Mammary epithelial cell (primary cell): ENCODE measurements around the gene ACER2.

Experiments used
- EZH2 ChIP-seq: IDR thresholded peaks from 2 replicates; pipeline ENCODE4 v1.6.1; 2012; ENCODE audit warnings: low read length, inconsistent platforms, borderline replicate concordance
- TF ChIP-seq, protein P1 (sequence below), 2 donors: IDR thresholded peaks in 1 of 2; conservative IDR thresholded peaks in 1 of 2; 2 replicates each; pipeline ENCODE4 v1.5.1; 2011 to 2012; ENCODE audit warnings: inconsistent platforms in 2 of 2, low read length in 2 of 2, mild to moderate bottlenecking in 2 of 2, control low read depth in 1 of 2, low read depth in 1 of 2; ENCODE audit not compliant: insufficient read depth in 1 of 2; ENCODE audit errors: extremely low read depth in 1 of 2

GRCh38 chr9:19457693-19458009 is 48.8 kb downstream of the ACER2 start:
- TF ChIP-seq, protein P1, sequence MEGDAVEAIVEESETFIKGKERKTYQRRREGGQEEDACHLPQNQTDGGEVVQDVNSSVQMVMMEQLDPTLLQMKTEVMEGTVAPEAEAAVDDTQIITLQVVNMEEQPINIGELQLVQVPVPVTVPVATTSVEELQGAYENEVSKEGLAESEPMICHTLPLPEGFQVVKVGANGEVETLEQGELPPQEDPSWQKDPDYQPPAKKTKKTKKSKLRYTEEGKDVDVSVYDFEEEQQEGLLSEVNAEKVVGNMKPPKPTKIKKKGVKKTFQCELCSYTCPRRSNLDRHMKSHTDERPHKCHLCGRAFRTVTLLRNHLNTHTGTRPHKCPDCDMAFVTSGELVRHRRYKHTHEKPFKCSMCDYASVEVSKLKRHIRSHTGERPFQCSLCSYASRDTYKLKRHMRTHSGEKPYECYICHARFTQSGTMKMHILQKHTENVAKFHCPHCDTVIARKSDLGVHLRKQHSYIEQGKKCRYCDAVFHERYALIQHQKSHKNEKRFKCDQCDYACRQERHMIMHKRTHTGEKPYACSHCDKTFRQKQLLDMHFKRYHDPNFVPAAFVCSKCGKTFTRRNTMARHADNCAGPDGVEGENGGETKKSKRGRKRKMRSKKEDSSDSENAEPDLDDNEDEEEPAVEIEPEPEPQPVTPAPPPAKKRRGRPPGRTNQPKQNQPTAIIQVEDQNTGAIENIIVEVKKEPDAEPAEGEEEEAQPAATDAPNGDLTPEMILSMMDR (conservative IDR thresholded peaks at IDR 0.05 in 1 of 2, IDR thresholded peaks at IDR 0.05 in 1 of 2; ENCODE audit: extremely low read depth in 1 of 2, insufficient read depth in 1 of 2, low read depth in 1 of 2, low read length in 2 of 2), result no peak
- TF ChIP-seq EZH2, result no peak
